ENCODE measurements around the gene TLR4. TPM values are rescaled to one million over a fixed set of nuclear protein-coding genes. Genes with fewer than 3 reads are reported as not detected.
A peak's percentile ranks its signal among the peaks of the same experiment; 100 is the strongest.

The TLR4 gene
- polyA plus RNA-seq, 1 donor from 2014 or later, result 2.2 TPM

DNA sequence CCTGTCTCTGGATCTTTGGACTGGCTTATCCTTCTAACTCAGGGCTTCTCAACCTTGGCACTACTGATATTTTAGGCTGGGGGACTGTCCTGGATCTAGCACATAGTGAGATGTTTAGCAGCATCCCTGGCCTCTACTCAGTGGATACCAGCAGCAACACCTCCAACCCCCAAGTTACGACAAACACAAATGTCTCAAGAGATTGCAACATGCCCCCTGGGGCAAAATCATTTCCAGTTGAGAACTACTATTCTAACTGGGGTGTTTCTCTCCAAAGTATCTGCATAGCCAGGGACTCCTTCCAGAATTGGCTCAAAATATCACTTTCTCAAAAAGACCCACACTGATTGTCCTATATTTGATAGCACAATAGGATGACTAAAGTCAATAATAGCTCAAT lies 7.2 kb upstream of the TLR4 start:
- Mint-ChIP-seq H3K27ac (no peak overlapping the region), H3K4me3 (no peak overlapping the region), H3K36me3 (peaks cover 3% of the 10 kb centered on the region), H3K27me3 (peaks cover 2% of the 10 kb centered on the region), H3K9me3 (peaks cover 3 to 11% (median 4%) of the 10 kb centered on the region in 3 donors), H3K4me1 (peaks cover 0 to 5% (median 3%) of the 10 kb centered on the region in 3 donors)

DNA sequence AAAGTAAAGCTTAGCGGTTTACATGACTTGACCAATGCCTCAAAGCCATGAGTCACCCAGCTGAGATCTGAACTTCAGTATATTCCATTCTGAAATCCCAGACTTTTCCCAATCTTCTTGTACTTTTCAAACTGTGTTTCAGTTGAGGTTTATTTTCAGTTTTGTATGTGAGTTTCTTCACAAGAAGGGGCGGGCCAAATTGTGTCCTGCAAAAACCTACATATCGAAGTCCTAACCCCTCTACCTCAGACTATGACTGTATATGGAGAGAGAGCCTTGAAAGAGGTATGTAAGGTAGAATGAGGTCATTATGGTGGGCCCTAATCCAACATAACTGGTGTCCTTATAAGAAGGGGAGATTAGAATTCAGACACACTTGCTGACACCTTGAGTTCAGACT lies 666 bp upstream of the TLR4 start:
- Mint-ChIP-seq H3K36me3 (no peaks in the 10 kb centered on the region), H3K4me3 (peak overlapping the region; percentile 80 to 93 (median 89)), H3K4me1 (peaks cover 16 to 38% (median 30%) of the 10 kb centered on the region in 3 donors), H3K27ac (peak overlapping the region; percentile 54 to 88 (median 67)), H3K9me3 (peaks cover 0 to 2% (median 2%) of the 10 kb centered on the region in 3 donors), H3K27me3 (no peaks in the 10 kb centered on the region)

DNA sequence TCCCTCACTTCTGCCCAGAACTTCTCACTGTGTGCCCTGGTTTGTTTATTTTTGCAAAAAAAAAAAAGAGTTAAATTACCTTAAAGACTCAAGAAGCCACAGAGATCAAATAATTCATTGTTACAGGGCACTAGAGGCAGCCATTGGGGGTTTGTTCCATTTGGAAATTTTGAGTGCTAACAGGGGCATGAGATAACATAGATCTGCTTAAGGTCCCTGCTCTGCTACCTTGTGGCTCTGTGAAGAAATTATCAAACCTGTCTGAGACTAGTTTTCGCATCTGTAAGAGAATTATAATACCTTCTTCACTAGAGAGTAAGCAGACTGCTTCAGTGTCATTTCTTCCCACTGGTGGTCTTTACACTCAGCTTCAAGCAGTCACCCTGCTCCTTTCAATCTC lies 394 bp downstream of the TLR4 start:
- no peaks in the 10 kb centered on the region for H3K27me3 Mint-ChIP-seq
- H3K4me1 Mint-ChIP-seq, result peaks cover 16 to 38% (median 30%) of the 10 kb centered on the region in 3 donors
- peak overlapping the region; percentile 54 to 88 (median 67) for H3K27ac Mint-ChIP-seq
- H3K4me3 Mint-ChIP-seq, result peak overlapping the region; percentile 80 to 93 (median 89)
- peaks cover 0 to 2% (median 0%) of the 10 kb centered on the region in 3 donors for H3K9me3 Mint-ChIP-seq
- peaks cover 3% of the 10 kb centered on the region for H3K36me3 Mint-ChIP-seq

DNA sequence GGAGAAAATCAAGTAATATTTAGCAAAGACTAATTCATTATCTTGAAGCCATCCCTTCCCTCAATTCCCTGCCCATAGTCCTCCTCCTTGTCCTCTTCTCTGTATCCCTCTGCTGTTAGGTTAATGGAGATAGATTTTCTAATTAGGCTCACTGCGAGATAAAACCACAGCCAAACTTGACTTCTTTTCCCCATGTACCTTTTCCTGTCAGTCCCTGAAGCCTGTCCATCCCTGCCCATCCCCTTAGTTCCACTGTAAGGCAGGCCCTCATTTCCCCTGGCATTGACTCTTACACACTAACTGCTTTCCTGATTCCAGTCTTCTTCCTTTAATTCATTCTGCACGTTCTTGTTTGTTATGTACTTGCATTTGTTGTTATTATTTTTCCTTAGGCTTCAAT lies 1.2 kb downstream of the TLR4 start:
- H3K9me3 Mint-ChIP-seq, result no peaks in the 10 kb centered on the region
- peak overlapping the region in 2 of 3 donors; percentile 54 to 88 for H3K27ac Mint-ChIP-seq

DNA sequence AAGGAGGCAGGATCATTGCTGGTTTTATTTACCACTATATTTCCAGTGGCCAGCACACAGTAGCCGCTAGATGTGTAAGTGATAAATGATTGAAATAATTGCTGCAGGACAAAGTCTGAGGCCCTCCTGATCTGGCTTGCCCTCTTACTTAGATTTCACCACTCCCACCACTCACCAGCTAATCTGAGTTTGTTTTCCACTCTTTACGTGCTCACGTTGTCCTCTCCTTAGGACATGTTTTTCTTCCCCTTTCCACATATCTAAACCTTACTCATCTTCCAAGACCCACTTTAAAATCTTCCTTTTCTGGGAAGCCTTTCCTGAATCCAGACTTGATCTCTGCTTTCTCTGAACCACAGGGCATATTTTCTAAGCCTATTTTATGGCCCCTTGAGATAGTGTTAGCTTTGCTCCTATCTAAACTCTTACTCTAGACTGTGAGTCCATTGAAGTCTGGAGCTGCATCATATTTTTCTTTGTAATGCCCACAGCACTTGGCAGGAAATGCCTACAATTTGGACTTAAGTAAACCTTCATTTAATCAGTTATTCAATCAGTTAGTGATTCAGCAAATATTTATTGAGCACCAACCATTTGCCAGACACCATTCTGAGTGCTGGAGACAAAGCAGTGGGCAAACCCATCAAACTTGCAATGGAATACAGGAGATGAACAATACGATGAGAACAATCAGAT lies 2.4 kb downstream of the TLR4 start:
- H3K27me3 Mint-ChIP-seq, result no peaks in the 10 kb centered on the region
- H3K36me3 Mint-ChIP-seq, result peaks cover 6% of the 10 kb centered on the region
- H3K4me3 Mint-ChIP-seq, result peak overlapping the region in 3 of 4 donors; percentile 52 to 81 (median 70)
- peak overlapping the region in 2 of 3 donors; percentile 44 to 89 for H3K27ac Mint-ChIP-seq
- H3K4me1 Mint-ChIP-seq, result peaks cover 17 to 38% (median 33%) of the 10 kb centered on the region in 3 donors
- H3K9me3 Mint-ChIP-seq, result no peaks in the 10 kb centered on the region

More for the DNA sequence above, 1.2 kb downstream of the TLR4 start:
- H3K27me3 Mint-ChIP-seq, result no peaks in the 10 kb centered on the region
- H3K4me1 Mint-ChIP-seq, result peaks cover 16 to 38% (median 30%) of the 10 kb centered on the region in 3 donors
- peak overlapping the region; percentile 46 to 93 (median 71) for H3K4me3 Mint-ChIP-seq
- peaks cover 6% of the 10 kb centered on the region for H3K36me3 Mint-ChIP-seq

DNA sequence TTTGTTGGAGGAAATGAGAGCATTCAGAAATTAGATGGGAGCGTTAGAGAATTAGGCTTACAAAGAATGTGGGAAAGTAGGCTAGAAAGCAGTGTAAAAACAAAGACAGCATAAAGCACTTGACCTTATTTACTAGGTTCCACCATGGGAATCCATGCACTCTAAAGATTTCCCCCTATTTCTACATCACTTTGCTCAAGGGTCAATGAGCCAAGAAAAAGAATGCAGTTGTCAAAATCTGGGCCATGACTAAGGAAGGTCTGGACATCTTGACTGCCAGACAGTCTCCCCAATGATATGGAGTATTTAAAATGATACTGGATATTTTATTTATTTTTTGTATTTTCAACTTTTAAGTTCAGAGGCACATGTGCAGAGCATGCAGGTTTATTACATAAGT lies 3.4 kb downstream of the TLR4 start:
- H3K27me3 Mint-ChIP-seq, result no peaks in the 10 kb centered on the region
- peak overlapping the region in 1 of 4 donors; percentile 4 for H3K4me3 Mint-ChIP-seq
- no peaks in the 10 kb centered on the region for H3K9me3 Mint-ChIP-seq
- H3K4me1 Mint-ChIP-seq, result peaks cover 15 to 36% (median 35%) of the 10 kb centered on the region in 3 donors
- H3K36me3 Mint-ChIP-seq, result peaks cover 8% of the 10 kb centered on the region
- H3K27ac Mint-ChIP-seq, result no peak overlapping the region

DNA sequence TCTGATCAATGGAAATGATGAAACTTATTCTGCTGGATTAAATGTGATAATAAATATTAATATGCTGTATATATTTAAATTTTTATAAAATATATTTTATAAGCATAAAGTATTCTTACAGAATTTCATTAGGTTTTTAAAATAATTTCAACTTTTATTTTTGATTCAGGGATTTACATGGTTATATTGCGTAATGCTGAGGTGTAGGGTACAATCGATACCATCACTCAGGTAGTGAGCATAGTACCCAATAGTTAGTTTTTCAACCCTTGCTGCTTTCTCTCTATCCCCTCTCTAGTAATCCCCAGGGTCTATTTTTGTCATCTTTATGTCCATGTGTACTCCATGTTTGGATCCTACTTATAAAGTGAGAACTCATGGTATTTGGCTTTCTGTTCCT lies 5.7 kb downstream of the TLR4 start:
- Mint-ChIP-seq H3K9me3 (no peaks in the 10 kb centered on the region), H3K4me3 (no peak overlapping the region), H3K27me3 (no peaks in the 10 kb centered on the region), H3K27ac (no peak overlapping the region), H3K4me1 (peaks cover 7 to 19% (median 16%) of the 10 kb centered on the region in 3 donors), H3K36me3 (peaks cover 12% of the 10 kb centered on the region)

DNA sequence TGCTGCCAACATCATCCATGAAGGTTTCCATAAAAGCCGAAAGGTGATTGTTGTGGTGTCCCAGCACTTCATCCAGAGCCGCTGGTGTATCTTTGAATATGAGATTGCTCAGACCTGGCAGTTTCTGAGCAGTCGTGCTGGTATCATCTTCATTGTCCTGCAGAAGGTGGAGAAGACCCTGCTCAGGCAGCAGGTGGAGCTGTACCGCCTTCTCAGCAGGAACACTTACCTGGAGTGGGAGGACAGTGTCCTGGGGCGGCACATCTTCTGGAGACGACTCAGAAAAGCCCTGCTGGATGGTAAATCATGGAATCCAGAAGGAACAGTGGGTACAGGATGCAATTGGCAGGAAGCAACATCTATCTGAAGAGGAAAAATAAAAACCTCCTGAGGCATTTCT lies 10.1 kb downstream of the TLR4 start:
- H3K27me3 Mint-ChIP-seq, result peaks cover 4% of the 10 kb centered on the region
- H3K36me3 Mint-ChIP-seq, result peaks cover 15% of the 10 kb centered on the region
- no peak overlapping the region for H3K27ac Mint-ChIP-seq
- no peaks in the 10 kb centered on the region for H3K9me3 Mint-ChIP-seq
- H3K4me3 Mint-ChIP-seq, result no peak overlapping the region
- peaks cover 18 to 20% (median 20%) of the 10 kb centered on the region in 3 donors for H3K4me1 Mint-ChIP-seq

DNA sequence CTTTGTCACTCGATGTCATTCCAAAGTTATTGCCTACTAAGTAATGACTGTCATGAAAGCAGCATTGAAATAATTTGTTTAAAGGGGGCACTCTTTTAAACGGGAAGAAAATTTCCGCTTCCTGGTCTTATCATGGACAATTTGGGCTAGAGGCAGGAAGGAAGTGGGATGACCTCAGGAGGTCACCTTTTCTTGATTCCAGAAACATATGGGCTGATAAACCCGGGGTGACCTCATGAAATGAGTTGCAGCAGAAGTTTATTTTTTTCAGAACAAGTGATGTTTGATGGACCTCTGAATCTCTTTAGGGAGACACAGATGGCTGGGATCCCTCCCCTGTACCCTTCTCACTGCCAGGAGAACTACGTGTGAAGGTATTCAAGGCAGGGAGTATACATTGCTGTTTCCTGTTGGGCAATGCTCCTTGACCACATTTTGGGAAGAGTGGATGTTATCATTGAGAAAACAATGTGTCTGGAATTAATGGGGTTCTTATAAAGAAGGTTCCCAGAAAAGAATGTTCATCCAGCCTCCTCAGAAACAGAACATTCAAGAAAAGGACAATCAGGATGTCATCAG lies 11.3 kb downstream of the TLR4 start:
- H3K4me1 Mint-ChIP-seq, result peaks cover 18 to 20% (median 20%) of the 10 kb centered on the region in 3 donors
- peaks cover 6% of the 10 kb centered on the region for H3K27me3 Mint-ChIP-seq
- no peaks in the 10 kb centered on the region for H3K9me3 Mint-ChIP-seq
- peaks cover 11% of the 10 kb centered on the region for H3K36me3 Mint-ChIP-seq
- no peak overlapping the region for H3K4me3 Mint-ChIP-seq
- no peak overlapping the region for H3K27ac Mint-ChIP-seq

DNA sequence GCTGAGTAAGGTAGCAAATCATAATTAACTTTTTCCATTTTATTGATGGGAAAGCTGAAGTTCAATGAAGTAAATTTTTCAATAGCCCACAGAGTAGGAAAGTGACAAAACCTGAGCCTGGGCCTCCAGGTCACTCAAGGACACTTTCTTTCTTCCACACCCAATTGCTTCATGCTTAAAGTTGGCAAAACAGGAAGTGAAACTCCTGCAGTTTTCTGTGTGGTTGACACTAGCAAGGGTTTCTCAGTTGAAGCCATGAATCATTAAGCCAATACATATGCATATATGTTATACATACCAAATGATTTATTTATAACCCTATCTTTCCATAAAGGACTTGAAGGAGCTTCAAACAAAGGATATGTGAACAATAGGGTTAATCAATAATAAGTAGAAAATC lies 13.9 kb downstream of the TLR4 start:
- peaks cover 8% of the 10 kb centered on the region for H3K27me3 Mint-ChIP-seq
- peak overlapping the region in 1 of 3 donors; percentile 29 for H3K27ac Mint-ChIP-seq
- H3K9me3 Mint-ChIP-seq, result no peaks in the 10 kb centered on the region
- H3K4me3 Mint-ChIP-seq, result peak overlapping the region in 3 of 4 donors; percentile 4 to 84 (median 76)
- peaks cover 6% of the 10 kb centered on the region for H3K36me3 Mint-ChIP-seq
- H3K4me1 Mint-ChIP-seq, result peaks cover 15 to 20% (median 16%) of the 10 kb centered on the region in 3 donors

DNA sequence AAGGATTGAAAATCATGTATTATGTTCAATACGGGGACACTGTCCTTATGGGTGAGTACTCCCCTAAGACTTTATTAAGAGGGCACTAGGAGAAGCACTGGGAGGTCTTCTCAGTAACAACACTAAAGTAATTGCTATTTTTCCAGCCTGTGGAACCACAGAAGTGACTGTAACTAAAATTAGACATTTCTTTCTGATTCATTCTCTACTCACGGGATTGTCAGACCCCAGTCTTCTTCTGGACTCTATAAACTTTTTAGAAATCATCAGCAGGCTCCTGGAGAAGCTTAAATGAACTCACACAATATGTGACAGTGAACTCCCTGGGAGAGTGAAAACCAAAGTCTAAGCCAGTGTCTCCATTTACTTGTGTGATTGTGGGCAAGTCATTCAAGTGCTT lies 14.5 kb downstream of the TLR4 start:
- peaks cover 16 to 21% (median 18%) of the 10 kb centered on the region in 3 donors for H3K4me1 Mint-ChIP-seq
- peak overlapping the region in 2 of 4 donors; percentile 4 to 84 for H3K4me3 Mint-ChIP-seq
- H3K9me3 Mint-ChIP-seq, result no peaks in the 10 kb centered on the region
- no peak overlapping the region for H3K27ac Mint-ChIP-seq
- peaks cover 8% of the 10 kb centered on the region for H3K27me3 Mint-ChIP-seq
- H3K36me3 Mint-ChIP-seq, result peaks cover 6% of the 10 kb centered on the region

DNA sequence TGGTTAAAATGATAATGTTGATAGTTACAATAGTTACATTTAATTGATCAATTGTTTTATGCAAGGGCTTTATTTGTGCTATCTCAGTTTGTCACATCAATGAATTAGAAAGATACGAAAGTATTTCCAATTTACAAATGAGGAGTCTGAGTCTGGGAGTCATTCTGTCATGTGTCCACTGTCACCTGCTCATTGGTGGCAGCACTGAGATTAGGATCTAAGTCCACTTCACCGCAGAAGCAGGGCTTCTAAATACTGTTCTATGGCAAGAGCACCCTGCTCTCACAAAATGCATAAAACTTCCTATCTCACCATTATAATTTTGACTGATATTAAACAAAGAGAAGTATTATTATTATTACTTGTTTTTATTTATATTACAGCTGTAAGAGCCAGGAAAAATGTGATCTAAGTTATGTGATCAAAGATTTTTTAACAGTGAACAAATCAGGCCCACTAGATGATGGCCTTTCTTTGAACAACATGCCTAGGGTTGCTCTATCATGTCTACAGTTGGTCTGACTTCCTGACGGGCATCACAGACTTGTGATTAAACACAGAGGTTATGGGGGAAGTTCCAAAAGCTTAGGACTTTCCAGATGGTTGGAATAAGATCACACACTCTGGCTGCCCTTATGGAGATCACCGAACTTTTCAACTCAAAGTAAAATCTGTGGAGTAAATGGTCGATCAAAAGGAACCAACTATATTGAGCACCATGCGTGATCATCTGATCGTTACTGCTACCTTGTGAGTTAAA lies 15.1 kb downstream of the TLR4 start:
- H3K36me3 Mint-ChIP-seq, result peaks cover 6% of the 10 kb centered on the region
- peaks cover 21 to 27% (median 24%) of the 10 kb centered on the region in 3 donors for H3K4me1 Mint-ChIP-seq
- H3K4me3 Mint-ChIP-seq, result no peak overlapping the region
- H3K27me3 Mint-ChIP-seq, result peaks cover 11% of the 10 kb centered on the region
- H3K9me3 Mint-ChIP-seq, result no peaks in the 10 kb centered on the region
- H3K27ac Mint-ChIP-seq, result no peak overlapping the region

DNA sequence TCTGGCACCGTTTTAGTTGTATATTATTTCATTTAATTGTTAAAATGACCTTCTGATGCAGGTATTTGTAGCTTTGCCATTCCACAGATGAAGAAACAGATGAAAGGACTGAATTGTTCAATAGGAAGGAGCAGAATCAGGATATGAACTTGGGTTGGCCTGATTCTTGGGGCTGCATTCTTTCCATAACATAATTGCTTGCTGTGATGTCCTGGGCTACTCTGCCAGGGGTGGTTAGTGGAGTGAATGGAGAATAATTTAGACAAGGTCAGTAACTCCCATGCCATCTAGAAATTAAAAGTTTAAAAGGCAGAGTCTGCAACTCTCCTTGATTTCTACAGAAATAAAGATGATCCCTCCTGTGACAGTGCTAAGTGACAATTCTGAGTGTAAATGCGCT lies 15.9 kb downstream of the TLR4 start:
- Mint-ChIP-seq H3K4me1 (peaks cover 24 to 29% (median 27%) of the 10 kb centered on the region in 3 donors), H3K9me3 (no peaks in the 10 kb centered on the region), H3K4me3 (no peak overlapping the region), H3K36me3 (peaks cover 6% of the 10 kb centered on the region), H3K27me3 (peaks cover 12% of the 10 kb centered on the region), H3K27ac (no peak overlapping the region)

DNA sequence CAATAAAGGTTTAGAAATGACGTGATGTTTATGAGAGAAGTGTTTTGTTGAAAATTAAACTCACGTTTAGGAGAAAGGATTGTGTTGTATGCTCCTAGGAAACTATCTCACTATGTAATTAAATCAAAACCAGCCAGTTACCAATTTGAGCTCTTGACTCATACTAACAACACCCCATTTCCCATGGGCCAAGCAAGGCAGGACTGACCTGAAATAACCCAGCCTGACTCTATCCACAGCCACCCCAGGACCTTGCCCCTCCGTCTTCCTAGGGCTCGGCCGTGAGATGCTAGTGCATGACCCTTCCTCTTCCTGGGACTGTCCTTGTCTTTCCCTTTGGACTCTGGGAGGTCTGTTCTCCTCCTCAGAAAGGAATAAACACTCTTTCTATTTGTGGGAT lies 16.4 kb downstream of the TLR4 start:
- no peaks in the 10 kb centered on the region for H3K9me3 Mint-ChIP-seq
- no peak overlapping the region for H3K4me3 Mint-ChIP-seq
- H3K4me1 Mint-ChIP-seq, result peaks cover 24 to 29% (median 27%) of the 10 kb centered on the region in 3 donors
- H3K27me3 Mint-ChIP-seq, result peaks cover 12% of the 10 kb centered on the region
- peaks cover 6% of the 10 kb centered on the region for H3K36me3 Mint-ChIP-seq
- no peak overlapping the region for H3K27ac Mint-ChIP-seq

DNA sequence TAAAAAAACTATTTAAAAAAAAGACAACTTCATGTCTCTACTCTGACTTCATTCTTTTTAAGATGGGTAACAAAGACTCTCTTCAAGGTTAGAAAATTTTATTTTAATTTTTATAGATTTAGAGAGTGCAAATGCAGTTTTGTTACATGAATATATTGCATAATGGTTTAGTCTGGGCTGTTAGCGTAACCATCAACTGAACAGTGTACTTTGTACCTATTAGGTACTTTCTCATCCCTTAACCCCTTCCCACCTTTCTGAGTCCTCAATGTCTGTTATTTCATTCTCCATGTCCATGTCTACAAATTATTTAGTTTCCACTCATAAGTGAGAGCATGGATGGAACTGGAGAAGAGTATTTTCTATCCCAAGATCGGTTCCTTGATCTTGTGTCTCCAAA lies 16.8 kb downstream of the TLR4 start:
- Mint-ChIP-seq H3K4me3 (no peak overlapping the region), H3K4me1 (peaks cover 24 to 29% (median 27%) of the 10 kb centered on the region in 3 donors), H3K9me3 (no peaks in the 10 kb centered on the region), H3K27ac (no peak overlapping the region), H3K36me3 (peaks cover 2% of the 10 kb centered on the region), H3K27me3 (peaks cover 12% of the 10 kb centered on the region)
